Hepatocyte (in vitro differentiated cells): ENCODE results near the gene SLCO3A1.

ENCODE experiments used
- EZH2phosphoT487 ChIP-seq: fragments of 200-600 bp; sonication (generic); IDR thresholded peaks from one replicate; pipeline ENCODE4 v1.6.1; 2018; ENCODE audit warnings: antibody characterized with exemption, mild to moderate bottlenecking, low read depth, moderate library complexity; ENCODE audit not compliant: unreplicated experiment, severe bottlenecking
- TF ChIP-seq, protein P1 (sequence below): fragments of 200-600 bp; sonication (generic); IDR thresholded peaks from 2 replicates; pipeline ENCODE4 v1.5.1; 2016; ENCODE audit warnings: antibody characterized with exemption, mild to moderate bottlenecking; ENCODE audit not compliant: poor library complexity

DNA sequence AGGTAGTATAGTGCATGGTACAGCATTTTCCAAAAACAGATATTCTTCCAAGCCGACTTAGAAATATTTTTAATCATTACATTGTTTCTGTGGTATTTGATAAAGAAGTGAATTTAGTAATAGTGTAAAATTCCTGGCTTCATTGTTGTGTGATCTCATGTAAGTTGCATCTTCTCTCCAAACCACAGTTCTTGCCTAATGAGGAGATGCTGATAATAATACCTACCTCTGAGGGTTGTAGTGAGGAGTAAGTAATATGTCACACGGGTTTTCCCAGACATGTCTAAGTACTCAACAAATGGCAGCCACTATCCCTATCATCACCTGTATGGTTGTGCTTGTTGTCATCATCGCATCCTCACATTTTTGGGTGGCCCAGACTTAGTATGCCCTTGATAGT, 167.3 kb downstream of the SLCO3A1 start:
- no peak for TF ChIP-seq EZH2phosphoT487
- TF ChIP-seq, protein P1, sequence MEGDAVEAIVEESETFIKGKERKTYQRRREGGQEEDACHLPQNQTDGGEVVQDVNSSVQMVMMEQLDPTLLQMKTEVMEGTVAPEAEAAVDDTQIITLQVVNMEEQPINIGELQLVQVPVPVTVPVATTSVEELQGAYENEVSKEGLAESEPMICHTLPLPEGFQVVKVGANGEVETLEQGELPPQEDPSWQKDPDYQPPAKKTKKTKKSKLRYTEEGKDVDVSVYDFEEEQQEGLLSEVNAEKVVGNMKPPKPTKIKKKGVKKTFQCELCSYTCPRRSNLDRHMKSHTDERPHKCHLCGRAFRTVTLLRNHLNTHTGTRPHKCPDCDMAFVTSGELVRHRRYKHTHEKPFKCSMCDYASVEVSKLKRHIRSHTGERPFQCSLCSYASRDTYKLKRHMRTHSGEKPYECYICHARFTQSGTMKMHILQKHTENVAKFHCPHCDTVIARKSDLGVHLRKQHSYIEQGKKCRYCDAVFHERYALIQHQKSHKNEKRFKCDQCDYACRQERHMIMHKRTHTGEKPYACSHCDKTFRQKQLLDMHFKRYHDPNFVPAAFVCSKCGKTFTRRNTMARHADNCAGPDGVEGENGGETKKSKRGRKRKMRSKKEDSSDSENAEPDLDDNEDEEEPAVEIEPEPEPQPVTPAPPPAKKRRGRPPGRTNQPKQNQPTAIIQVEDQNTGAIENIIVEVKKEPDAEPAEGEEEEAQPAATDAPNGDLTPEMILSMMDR = no peak
